ENCODE data around the gene ZNF358.

Gene ZNF358

GRCh38 chr19:7494416-7495098 lies 21.3 kb upstream of the ZNF358 start:
- TF ChIP-seq EZH2phosphoT487 (conservative IDR thresholded peaks at IDR 0.05; ENCODE audit: low read length): no peak
- TF ChIP-seq, protein P1, sequence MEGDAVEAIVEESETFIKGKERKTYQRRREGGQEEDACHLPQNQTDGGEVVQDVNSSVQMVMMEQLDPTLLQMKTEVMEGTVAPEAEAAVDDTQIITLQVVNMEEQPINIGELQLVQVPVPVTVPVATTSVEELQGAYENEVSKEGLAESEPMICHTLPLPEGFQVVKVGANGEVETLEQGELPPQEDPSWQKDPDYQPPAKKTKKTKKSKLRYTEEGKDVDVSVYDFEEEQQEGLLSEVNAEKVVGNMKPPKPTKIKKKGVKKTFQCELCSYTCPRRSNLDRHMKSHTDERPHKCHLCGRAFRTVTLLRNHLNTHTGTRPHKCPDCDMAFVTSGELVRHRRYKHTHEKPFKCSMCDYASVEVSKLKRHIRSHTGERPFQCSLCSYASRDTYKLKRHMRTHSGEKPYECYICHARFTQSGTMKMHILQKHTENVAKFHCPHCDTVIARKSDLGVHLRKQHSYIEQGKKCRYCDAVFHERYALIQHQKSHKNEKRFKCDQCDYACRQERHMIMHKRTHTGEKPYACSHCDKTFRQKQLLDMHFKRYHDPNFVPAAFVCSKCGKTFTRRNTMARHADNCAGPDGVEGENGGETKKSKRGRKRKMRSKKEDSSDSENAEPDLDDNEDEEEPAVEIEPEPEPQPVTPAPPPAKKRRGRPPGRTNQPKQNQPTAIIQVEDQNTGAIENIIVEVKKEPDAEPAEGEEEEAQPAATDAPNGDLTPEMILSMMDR (IDR thresholded peaks at IDR 0.05; ENCODE audit: insufficient read depth, low read length, poor library complexity, severe bottlenecking): no peak
- no peaks in the 10 kb centered on the region for H3K9me2 ChIP-seq (replicated peaks; ENCODE audit: insufficient read depth, low read length)
- H3K9me3 ChIP-seq (ENCODE audit: insufficient read depth, low read length): no peaks in the 10 kb centered on the region
- H2AFZ ChIP-seq (ENCODE audit: low read depth, low read length, severe bottlenecking): no peak overlapping the region
- no peak overlapping the region for H3K9ac ChIP-seq (ENCODE audit: low read length)
- H3K27me3 ChIP-seq (ENCODE audit: low read length): no peaks in the 10 kb centered on the region
- H3K79me2 ChIP-seq (ENCODE audit: insufficient read depth, low read length): no peaks in the 10 kb centered on the region
- H3K4me2 ChIP-seq (ENCODE audit: low read depth, low read length, poor library complexity, severe bottlenecking): no peak overlapping the region
- no peaks in the 10 kb centered on the region for H3K36me3 ChIP-seq (ENCODE audit: low read length)
- no peaks in the 10 kb centered on the region for H3F3A ChIP-seq (ENCODE audit: insufficient read depth)
- no peaks in the 10 kb centered on the region for H4K20me1 ChIP-seq (ENCODE audit: low read depth, low read length)
- H3K4me3 ChIP-seq (ENCODE audit: insufficient read depth, low read length, poor library complexity, severe bottlenecking): no peak overlapping the region
- no peak overlapping the region for H3K27ac ChIP-seq (ENCODE audit: low read depth, low read length)

DNA sequence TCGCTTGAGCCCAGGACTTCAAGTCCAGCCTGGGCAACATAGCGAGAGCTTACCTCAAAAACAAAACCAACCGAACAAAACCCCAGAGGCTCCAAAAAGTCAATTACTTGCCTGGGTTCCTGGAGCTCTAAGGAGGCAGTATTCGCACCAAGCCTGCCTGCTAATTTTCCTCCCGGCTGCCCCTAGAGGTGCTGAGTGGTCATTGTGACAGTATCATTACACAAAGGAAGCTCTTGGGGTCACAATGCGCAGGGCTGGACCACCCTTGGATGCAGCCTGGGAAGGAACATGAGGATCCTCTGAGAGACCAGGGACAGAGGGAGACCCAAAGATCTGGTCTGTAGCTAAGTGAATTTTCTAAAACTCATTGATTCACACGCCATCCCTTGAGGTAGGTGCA lies 18.6 kb upstream of the ZNF358 start:
- no peaks in the 10 kb centered on the region for H3K9me3 ChIP-seq (ENCODE audit: insufficient read depth, low read length)
- no peak overlapping the region for H3K4me3 ChIP-seq (ENCODE audit: insufficient read depth, low read length, poor library complexity, severe bottlenecking)
- no peak overlapping the region for H3K4me2 ChIP-seq (ENCODE audit: low read depth, low read length, poor library complexity, severe bottlenecking)
- TF ChIP-seq, protein P1 (IDR thresholded peaks at IDR 0.05; ENCODE audit: insufficient read depth, low read length, poor library complexity, severe bottlenecking): peak; percentile 23
- no peak for TF ChIP-seq EZH2phosphoT487 (conservative IDR thresholded peaks at IDR 0.05; ENCODE audit: low read length)
- H3K36me3 ChIP-seq (ENCODE audit: low read length): no peaks in the 10 kb centered on the region
- H3F3A ChIP-seq (ENCODE audit: insufficient read depth): no peaks in the 10 kb centered on the region
- H3K79me2 ChIP-seq (ENCODE audit: insufficient read depth, low read length): no peaks in the 10 kb centered on the region
- H2AFZ ChIP-seq (ENCODE audit: low read depth, low read length, severe bottlenecking): no peak overlapping the region
- no peaks in the 10 kb centered on the region for H4K20me1 ChIP-seq (ENCODE audit: low read depth, low read length)
- H3K27ac ChIP-seq (ENCODE audit: low read depth, low read length): no peak overlapping the region
- H3K9me2 ChIP-seq (replicated peaks; ENCODE audit: insufficient read depth, low read length): no peaks in the 10 kb centered on the region
- H3K27me3 ChIP-seq (ENCODE audit: low read length): no peaks in the 10 kb centered on the region
- no peak overlapping the region for H3K9ac ChIP-seq (ENCODE audit: low read length)

- no peak overlapping the region for H3K4me3 ChIP-seq (ENCODE audit: insufficient read depth, low read length, poor library complexity, severe bottlenecking)
- no peak overlapping the region for H2AFZ ChIP-seq (ENCODE audit: low read depth, low read length, severe bottlenecking)
- no peaks in the 10 kb centered on the region for H3K9me3 ChIP-seq (ENCODE audit: insufficient read depth, low read length)
- H3K36me3 ChIP-seq (ENCODE audit: low read length): no peaks in the 10 kb centered on the region
- H3K27ac ChIP-seq (ENCODE audit: low read depth, low read length): no peak overlapping the region
- H4K20me1 ChIP-seq (ENCODE audit: low read depth, low read length): no peaks in the 10 kb centered on the region
- H3K27me3 ChIP-seq (ENCODE audit: low read length): no peaks in the 10 kb centered on the region
- no peaks in the 10 kb centered on the region for H3K79me2 ChIP-seq (ENCODE audit: insufficient read depth, low read length)
- no peaks in the 10 kb centered on the region for H3K9me2 ChIP-seq (replicated peaks; ENCODE audit: insufficient read depth, low read length)
- H3F3A ChIP-seq (ENCODE audit: insufficient read depth): no peaks in the 10 kb centered on the region
- TF ChIP-seq, protein P1 (IDR thresholded peaks at IDR 0.05; ENCODE audit: insufficient read depth, low read length, poor library complexity, severe bottlenecking): no peak
- TF ChIP-seq EZH2phosphoT487 (conservative IDR thresholded peaks at IDR 0.05; ENCODE audit: low read length): no peak
- H3K9ac ChIP-seq (ENCODE audit: low read length): no peak overlapping the region
- no peak overlapping the region for H3K4me2 ChIP-seq (ENCODE audit: low read depth, low read length, poor library complexity, severe bottlenecking)
These were observed 15.0 kb upstream of the ZNF358 start for GRCh38 chr19:7500811-7501450.

All from SU-DHL-6 (cell line).